GM12872 (cell line): ENCODE data around the gene SUN5.

Experiments used
- CTCF ChIP-seq: IDR thresholded peaks from 3 replicates; pipeline ENCODE4 v1.5.1; 2011; ENCODE audit warnings: low read depth, mild to moderate bottlenecking, low read length, moderate library complexity; ENCODE audit not compliant: insufficient read depth

SUN5 gene

GRCh38 chr20:33009214-33010132 lies 5.2 kb upstream of the SUN5 start:
- no peak for TF ChIP-seq CTCF

- no peak for TF ChIP-seq CTCF
Measured at GRCh38 chr20:33008336-33009213, 4.3 kb upstream of the SUN5 start.

GRCh38 chr20:33007376-33008335 lies 3.4 kb upstream of the SUN5 start, which contains the start of gene BPIFB2:
TSS of gene BPIFB2 (plus strand) at chr20:33007704. CDS start at chr20:33008575, 871 bp downstream.
- no peak for TF ChIP-seq CTCF

GRCh38 chr20:33006776-33007375 lies 2.6 kb upstream of the SUN5 start:
- no peak for TF ChIP-seq CTCF

GRCh38 chr20:33005908-33006775 lies 1.9 kb upstream of the SUN5 start:
- TF ChIP-seq CTCF = no peak

- peak; percentile 59 for TF ChIP-seq CTCF
Measured at GRCh38 chr20:33005132-33005566, 916 bp upstream of the SUN5 start.
